Breast epithelium (tissue), 3 donors: ENCODE measurements around the gene LY86.

Experiments
- CTCF ChIP-seq, 3 donors: fragments of 450-650 bp; IDR thresholded peaks; one replicate each; pipeline ENCODE4 v1.5.1; 2016 to 2017; ENCODE audit warnings: antibody characterized with exemption in 3 of 3, mild to moderate bottlenecking in 3 of 3, moderate library complexity in 3 of 3
- POLR2A ChIP-seq: fragments of 450-650 bp; IDR thresholded peaks from one replicate; pipeline ENCODE4 v1.6.1; 2016; ENCODE audit warnings: antibody characterized with exemption, mild to moderate bottlenecking, moderate library complexity
- POLR2AphosphoS5 ChIP-seq, 3 donors: sonication (generic); formaldehyde crosslinking; IDR thresholded peaks; one replicate each; pipeline ENCODE4 v1.6.1; 2017; ENCODE audit warnings: antibody characterized with exemption in 3 of 3

- TF ChIP-seq CTCF (IDR thresholded peaks at IDR 0.05) (no peak), POLR2A (no peak), POLR2AphosphoS5 (IDR thresholded peaks at IDR 0.05) (no peak)
Observed at GRCh38 chr6:6651335-6651734, 62.8 kb downstream of the LY86 start.
